Osteocyte (in vitro differentiated cells): Measurements from ENCODE around the gene DCBLD1. TPM values are rescaled to one million over a fixed set of nuclear protein-coding genes. Genes with fewer than 3 reads are reported as not detected.

Experiments used
- DNase-seq: peaks from one replicate; pipeline ENCODE4 v3.0.0; 2021; ENCODE audit warnings: mixed read lengths; ENCODE audit not compliant: unreplicated experiment; ENCODE audit errors: extremely low spot score
- H3K27ac Mint-ChIP-seq: one replicate; pipeline ENCODE4 v1.8.0; 2021; ENCODE audit warnings: mild to moderate bottlenecking, mixed read lengths; ENCODE audit not compliant: unreplicated experiment
- H3K27me3 Mint-ChIP-seq: one replicate; pipeline ENCODE4 v1.8.0; 2021; ENCODE audit warnings: mixed read lengths; ENCODE audit not compliant: unreplicated experiment
- H3K36me3 Mint-ChIP-seq: one replicate; pipeline ENCODE4 v1.8.0; 2021; ENCODE audit warnings: mixed read lengths; ENCODE audit not compliant: unreplicated experiment
- H3K4me1 Mint-ChIP-seq: one replicate; pipeline ENCODE4 v1.8.0; 2021; ENCODE audit warnings: mixed read lengths; ENCODE audit not compliant: unreplicated experiment
- H3K4me3 Mint-ChIP-seq: one replicate; pipeline ENCODE4 v1.8.0; 2021; ENCODE audit warnings: mild to moderate bottlenecking, moderate library complexity, mixed read lengths; ENCODE audit not compliant: unreplicated experiment
- H3K9me3 Mint-ChIP-seq: one replicate; pipeline ENCODE4 v1.8.0; 2021; ENCODE audit warnings: mixed read lengths; ENCODE audit not compliant: unreplicated experiment
- CTCF ChIP-seq: fragments of 200-600 bp; sonication (generic); IDR thresholded peaks from 2 replicates; pipeline ENCODE4 v1.5.0; 2021; ENCODE audit warnings: antibody characterized with exemption, mild to moderate bottlenecking, moderate library complexity
- total RNA-seq: library from RNA; stranded (reverse); gene quantifications from 2 replicates; pipeline ENCODE4 v1.2.1, GENCODE V29; 2021

DCBLD1 gene
- total RNA-seq, 1 donor from 2014 or later = 12.2 TPM

GRCh38 chr6:117497237-117497636, 14.8 kb downstream of the DCBLD1 start:
- Mint-ChIP-seq H3K27me3 (no peaks in the 10 kb centered on the region), H3K4me1 (peaks cover 84% of the 10 kb centered on the region), H3K4me3 (no peak overlapping the region)

GRCh38 chr6:117498159-117498558, 15.7 kb downstream of the DCBLD1 start:
- peak overlapping the region; percentile 99 for H3K27ac Mint-ChIP-seq
- no peak for TF ChIP-seq CTCF
- no peaks in the 10 kb centered on the region for H3K36me3 Mint-ChIP-seq
- H3K4me3 Mint-ChIP-seq = peak overlapping the region; percentile 57
- no peaks in the 10 kb centered on the region for H3K9me3 Mint-ChIP-seq
- peaks cover 75% of the 10 kb centered on the region for H3K4me1 Mint-ChIP-seq
- H3K27me3 Mint-ChIP-seq = no peaks in the 10 kb centered on the region
- no peak for DNase-seq

More at GRCh38 chr6:117497237-117497636, 14.8 kb downstream of the DCBLD1 start:
- no peak for TF ChIP-seq CTCF
- DNase-seq = no peak
- peak overlapping the region; percentile 86 for H3K27ac Mint-ChIP-seq
- H3K36me3 Mint-ChIP-seq = no peaks in the 10 kb centered on the region
- no peaks in the 10 kb centered on the region for H3K9me3 Mint-ChIP-seq

- DNase-seq = no peak
- H3K27me3 Mint-ChIP-seq = no peaks in the 10 kb centered on the region
- no peak overlapping the region for H3K27ac Mint-ChIP-seq
- H3K4me3 Mint-ChIP-seq = no peak overlapping the region
- H3K36me3 Mint-ChIP-seq = peaks cover 15% of the 10 kb centered on the region
- H3K4me1 Mint-ChIP-seq = peaks cover 47% of the 10 kb centered on the region
- TF ChIP-seq CTCF = no peak
- no peaks in the 10 kb centered on the region for H3K9me3 Mint-ChIP-seq
Observed at GRCh38 chr6:117501722-117502121, 19.2 kb downstream of the DCBLD1 start.

- H3K4me1 Mint-ChIP-seq = peaks cover 46% of the 10 kb centered on the region
- no peaks in the 10 kb centered on the region for H3K9me3 Mint-ChIP-seq
- DNase-seq = no peak
- H3K4me3 Mint-ChIP-seq = no peak overlapping the region
- no peak overlapping the region for H3K27ac Mint-ChIP-seq
- H3K27me3 Mint-ChIP-seq = no peaks in the 10 kb centered on the region
- peaks cover 15% of the 10 kb centered on the region for H3K36me3 Mint-ChIP-seq
- TF ChIP-seq CTCF = no peak
Observed at GRCh38 chr6:117502580-117502979, 20.1 kb downstream of the DCBLD1 start.

GRCh38 chr6:117503211-117503610, 20.7 kb downstream of the DCBLD1 start:
- Mint-ChIP-seq H3K4me1 (peaks cover 47% of the 10 kb centered on the region), H3K36me3 (peaks cover 15% of the 10 kb centered on the region), H3K27ac (no peak overlapping the region), H3K4me3 (no peak overlapping the region), H3K9me3 (no peaks in the 10 kb centered on the region), H3K27me3 (no peaks in the 10 kb centered on the region)
- no peak for TF ChIP-seq CTCF
- no peak for DNase-seq
